Measurements from ENCODE around the gene TOMM5.

Gene TOMM5

GRCh38 chr9:37561682-37562081 is 30.7 kb downstream of the TOMM5 start:
- DNase-seq = no peak

- DNase-seq = no peak
Measured at GRCh38 chr9:37559855-37560592, 32.4 kb downstream of the TOMM5 start.

DNA sequence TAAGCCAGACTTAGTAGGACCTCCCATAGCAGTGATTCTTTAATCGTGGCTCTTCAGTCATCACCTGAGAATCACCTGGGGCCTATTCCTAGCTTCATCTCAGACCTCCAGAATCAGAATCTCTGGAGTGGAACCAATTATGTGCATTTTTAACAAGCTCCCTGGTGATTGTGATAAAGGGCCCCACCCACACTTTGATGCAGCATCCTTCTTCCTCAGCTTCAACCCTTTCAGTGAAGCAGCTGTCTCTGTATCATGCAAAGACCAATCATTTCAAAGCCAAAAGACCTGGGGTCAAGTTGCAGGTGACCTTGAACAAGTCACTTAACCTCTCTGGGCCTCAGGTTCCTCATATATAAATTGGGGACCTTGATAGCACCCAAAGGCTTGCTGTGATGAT is 33.3 kb downstream of the TOMM5 start:
- DNase-seq = no peak

DNA sequence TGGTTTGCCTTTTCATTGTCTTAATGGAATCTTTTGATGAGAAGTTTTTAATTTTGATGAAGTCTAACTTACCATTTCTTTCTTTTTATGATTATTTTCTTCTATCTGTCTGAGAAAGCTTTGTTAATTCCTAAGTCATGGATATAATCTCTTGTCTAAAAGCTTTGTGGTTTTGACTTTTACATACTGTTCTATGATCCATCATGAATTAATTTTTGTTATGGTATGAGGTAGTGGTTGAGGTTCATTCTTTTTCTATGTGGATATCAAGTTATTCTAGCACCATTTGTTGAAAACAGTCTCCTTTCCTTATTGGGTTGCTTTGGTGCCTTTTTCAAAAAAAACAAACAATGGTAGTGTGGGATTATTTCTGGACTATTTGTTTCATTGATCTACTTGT is 36.6 kb downstream of the TOMM5 start:
- no peak for DNase-seq

DNA sequence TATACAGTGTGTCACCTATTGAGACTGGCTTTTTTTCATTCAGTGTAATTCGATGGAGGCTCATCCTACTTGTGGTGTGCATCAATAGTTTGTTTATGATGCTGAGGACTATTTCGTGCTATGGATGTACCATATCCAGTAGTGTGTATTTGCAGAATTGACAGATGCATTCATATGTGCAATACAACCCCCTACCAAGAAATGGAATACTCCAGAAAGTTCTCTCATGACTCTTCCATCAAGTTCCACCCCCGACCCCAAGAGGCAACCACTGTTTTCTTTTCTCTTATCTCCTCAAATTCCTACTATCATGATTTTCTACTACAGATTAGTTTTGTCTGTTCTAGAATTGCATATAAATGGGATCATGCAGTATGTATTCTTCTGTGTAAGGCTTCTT is 38.1 kb downstream of the TOMM5 start:
- no peak for DNase-seq

DNA sequence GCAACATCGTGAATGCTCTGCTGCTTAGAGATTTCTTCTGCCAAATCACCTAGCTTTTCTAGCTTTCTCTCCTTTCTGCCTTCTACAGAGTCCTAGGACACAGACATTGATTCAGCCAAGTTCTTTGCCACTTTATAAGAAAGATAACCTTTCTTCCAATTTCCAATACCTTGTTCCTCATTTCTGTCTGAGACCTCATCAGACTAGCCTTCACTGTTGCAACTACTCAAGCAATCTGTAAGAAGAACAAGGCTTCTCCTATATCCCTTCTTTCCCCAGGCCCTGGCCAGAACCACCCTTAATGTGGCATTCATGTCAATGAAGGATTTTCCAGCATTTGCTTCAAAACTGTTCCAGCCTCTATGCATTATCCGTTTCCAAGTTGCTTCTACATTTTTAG is 40.5 kb downstream of the TOMM5 start:
- no peak for DNase-seq

- no peak for DNase-seq
Measured at GRCh38 chr9:37551468-37551867, 40.9 kb downstream of the TOMM5 start.

GRCh38 chr9:37550781-37551180 is 41.6 kb downstream of the TOMM5 start:
- no peak for DNase-seq

DNA sequence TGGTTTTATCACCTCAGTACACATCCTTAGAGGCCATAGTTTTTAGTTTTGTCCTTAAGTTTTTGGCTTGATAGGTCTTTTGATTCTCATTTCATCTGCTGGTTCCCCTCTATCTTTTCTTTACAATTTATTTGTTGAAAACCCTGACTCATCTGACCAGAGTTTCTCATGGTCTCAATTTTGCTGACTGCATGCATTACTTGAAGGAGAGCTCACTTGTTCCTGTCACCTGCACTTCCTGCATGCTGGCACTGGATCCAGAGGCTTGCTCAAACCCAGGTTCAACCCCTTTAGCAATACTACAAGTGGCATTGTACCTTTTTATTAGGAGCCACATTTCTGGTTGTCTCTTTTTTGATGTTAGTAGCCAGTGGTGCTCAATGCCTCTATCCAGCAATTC is 42.9 kb downstream of the TOMM5 start:
- DNase-seq = no peak

DNA sequence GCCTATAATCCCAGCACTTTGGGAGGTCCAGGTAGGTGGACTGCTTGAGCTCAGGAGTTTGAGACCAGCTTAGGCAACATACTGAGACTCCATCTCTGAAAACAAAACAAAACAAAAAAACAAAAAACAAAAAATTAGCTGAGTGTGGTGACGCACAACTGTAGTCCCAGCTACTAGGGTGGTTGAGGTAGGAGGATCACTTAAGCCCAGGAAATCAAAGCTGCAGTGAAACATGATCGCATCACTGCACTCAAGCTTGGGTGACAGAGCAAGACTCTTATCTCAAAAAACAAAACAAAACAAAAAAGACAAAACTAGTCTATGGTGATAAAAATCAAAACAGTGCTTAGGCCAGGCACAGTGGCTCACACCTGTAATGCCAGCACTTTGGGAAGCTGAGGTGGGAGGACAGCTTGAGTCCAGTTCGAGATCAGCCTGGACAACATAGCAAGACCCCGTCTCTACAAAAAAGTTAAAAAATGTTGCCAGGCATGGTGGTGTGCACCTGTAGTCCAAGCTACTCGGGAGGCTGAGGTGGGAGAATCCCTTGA is 45.0 kb downstream of the TOMM5 start:
- DNase-seq = no peak

DNA sequence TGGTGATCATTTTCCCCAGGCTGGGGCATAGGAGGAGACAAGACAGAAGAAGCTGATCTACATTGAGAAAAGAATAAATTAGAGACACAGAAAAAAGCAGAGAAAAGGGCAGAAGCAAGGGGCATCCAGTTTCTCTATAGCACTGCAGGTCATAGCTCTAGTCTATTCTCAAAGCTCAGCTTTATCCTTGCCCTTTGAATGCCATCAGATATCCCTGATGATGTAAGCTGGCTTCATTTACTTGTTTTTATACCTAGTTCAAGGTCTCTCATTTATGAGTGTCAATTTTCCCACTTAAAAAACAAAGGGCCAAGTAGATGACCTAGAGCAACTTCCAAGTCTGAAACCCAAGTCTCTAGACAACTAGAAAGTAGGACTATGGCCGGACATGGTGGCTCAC is 48.9 kb downstream of the TOMM5 start:
- DNase-seq = no peak

DNA sequence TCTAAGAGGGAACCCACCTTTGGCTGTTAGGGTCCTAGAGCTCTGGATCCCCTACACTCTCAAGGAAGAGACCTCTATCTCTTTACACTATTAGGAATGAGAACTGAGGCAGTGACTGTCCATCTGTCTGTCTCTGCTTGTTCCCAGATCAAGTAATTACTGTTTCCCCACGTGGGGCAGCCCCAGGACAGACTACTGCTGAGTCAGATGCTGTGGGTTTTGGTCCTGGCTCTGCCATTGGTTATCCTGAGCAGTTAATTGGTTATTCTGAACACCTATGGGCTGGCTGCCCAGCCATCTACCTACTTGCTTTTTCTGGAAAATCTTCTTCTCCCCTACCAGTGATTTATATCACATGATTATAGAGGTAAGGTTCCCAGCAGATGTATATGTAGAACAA is 49.5 kb downstream of the TOMM5 start:
- no peak for DNase-seq

DNA sequence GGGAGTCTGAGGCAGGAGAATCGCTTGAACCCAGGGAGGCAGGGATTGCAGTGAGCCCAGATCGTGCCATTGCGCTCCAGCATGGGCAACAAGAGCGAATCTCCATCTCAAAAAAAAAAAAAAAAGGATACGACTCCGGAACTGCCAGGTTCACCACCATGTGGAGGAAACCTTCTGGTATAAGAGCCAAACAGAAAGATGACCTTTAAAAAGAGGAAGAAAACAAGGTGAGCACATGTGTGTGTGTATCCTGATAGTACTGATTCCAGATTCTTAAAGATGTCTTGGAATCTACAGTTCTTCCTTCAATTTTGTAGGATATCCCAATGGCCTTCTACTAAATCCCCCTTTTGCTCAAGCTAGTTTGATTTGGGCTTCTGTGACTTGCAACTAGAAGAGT is 49.9 kb downstream of the TOMM5 start:
- no peak for DNase-seq

GRCh38 chr9:37541465-37541864 is 50.9 kb downstream of the TOMM5 start:
- DNase-seq = no peak

DNA sequence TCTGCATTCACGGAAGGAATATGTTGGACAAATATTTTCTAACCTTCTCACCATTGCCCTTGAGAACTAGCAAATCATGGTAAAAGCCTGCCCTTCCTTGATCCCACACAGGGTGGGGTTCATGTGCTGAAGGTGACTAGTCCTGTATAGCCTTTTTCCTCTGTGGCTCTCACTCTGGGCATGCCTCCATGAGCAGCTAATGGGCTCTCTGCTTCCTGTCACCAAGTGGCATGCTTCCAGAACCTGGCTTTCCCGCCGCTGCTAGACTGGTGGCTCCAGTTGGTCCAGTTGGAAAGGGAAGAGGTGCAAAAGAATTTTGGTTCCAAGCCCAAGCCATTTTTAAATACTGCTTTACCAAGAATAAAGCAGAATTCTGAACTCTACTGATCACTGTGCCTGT is 51.8 kb downstream of the TOMM5 start:
- no peak for DNase-seq

DNA sequence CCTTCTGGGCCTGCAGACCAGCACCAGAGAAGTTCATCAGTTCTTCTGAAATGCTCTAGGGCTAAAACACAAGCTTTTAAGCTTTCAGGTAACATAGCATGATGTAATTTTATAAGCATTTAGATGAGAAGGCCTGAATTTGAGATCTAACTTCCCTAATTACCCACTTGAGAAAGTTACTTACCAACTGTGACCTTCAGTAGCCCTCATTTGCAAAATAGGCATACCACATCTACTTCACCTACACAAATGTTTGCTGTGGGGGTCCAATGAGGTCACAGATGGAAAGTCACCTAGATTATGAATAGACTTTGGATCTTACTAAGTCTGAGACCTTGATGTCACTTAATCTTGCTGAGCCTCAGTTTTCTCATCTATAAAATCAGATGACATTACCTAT is 52.8 kb downstream of the TOMM5 start:
- DNase-seq = no peak
